Kidney (tissue), 14 donors: ENCODE data around the gene FIS1. TPM values are rescaled to one million over a fixed set of nuclear protein-coding genes. Genes with fewer than 3 reads are reported as not detected.
A peak's percentile ranks its signal among the peaks of the same experiment; 100 is the strongest.

ENCODE experiments used
- DNase-seq, 5 donors: peaks; one replicate each; pipeline ENCODE4 v3.0.0-alpha.2; 2013 to 2020
- FAIRE-seq: peaks from 2 replicates; lab custom pipeline; 2012; peaks lifted over from hg19 to GRCh38; lab: Jason Lieb, UNC
- H3K27ac ChIP-seq, 2 donors: one replicate each; pipeline ENCODE4 v1.7.0; 2013; ENCODE audit warnings: low read depth in 2 of 2, low read length in 2 of 2, inconsistent platforms in 1 of 2
- H3K27me3 ChIP-seq: one replicate; pipeline ENCODE4 v1.7.1; 2013; ENCODE audit warnings: low read length, inconsistent platforms; ENCODE audit not compliant: control insufficient read depth, insufficient read depth
- H3K36me3 ChIP-seq, 3 donors: one replicate each; pipeline versions ENCODE4 v1.7.0 to v1.7.1; 2013; ENCODE audit warnings: low read length in 3 of 3, control low read depth in 1 of 3, inconsistent platforms in 1 of 3; ENCODE audit not compliant: insufficient read depth in 3 of 3, control insufficient read depth in 2 of 3
- H3K4me1 ChIP-seq, 3 donors: one replicate each; pipeline versions ENCODE4 v1.7.0 to v1.7.1; 2013; ENCODE audit warnings: low read length in 3 of 3, inconsistent platforms in 1 of 3, low read depth in 1 of 3; ENCODE audit not compliant: control insufficient read depth in 2 of 3, insufficient read depth in 2 of 3
- H3K4me3 ChIP-seq, 3 donors: one replicate each; pipeline versions ENCODE4 v1.7.0 to v1.8.1; 2013; ENCODE audit warnings: low read length in 3 of 3, control low read depth in 1 of 3, inconsistent platforms in 1 of 3
- H3K9ac ChIP-seq, 3 donors: one replicate each; pipeline versions ENCODE4 v1.7.0 to v1.7.1; 2013; ENCODE audit warnings: low read length in 3 of 3, control low read depth in 1 of 3, inconsistent platforms in 1 of 3
- H3K9me3 ChIP-seq, 3 donors: one replicate each; pipeline versions ENCODE4 v1.7.0 to v1.7.1; 2013; ENCODE audit warnings: low read length in 3 of 3, control low read depth in 1 of 3, inconsistent platforms in 1 of 3; ENCODE audit not compliant: control insufficient read depth in 2 of 3, insufficient read depth in 1 of 3
- intact Hi-C: fragments of 100-400 bp; cut with DNase I; formaldehyde crosslinking; loops from one replicate; pipeline ENCODE4 v1.11.1; 2022
- polyA plus RNA-seq: library from polyadenylated mRNA; stranded (reverse); fragments of 350-450 nt; fragmentation: Illumina TruSeq; extraction: RNeasy Lipid Tissue Mini Kit (QIAGEN cat#74804); gene quantifications from one replicate; pipeline ENCODE4 v1.2.3, GENCODE V29; 2014; ENCODE audit warnings: low read depth, low replicate concordance; ENCODE audit not compliant: insufficient read depth
- total RNA-seq: library from RNA; stranded (reverse); fragmentation: NEBNext Ultra II Directional; extraction: Animal tissue kit (Norgen Biotek cat#: 25700); gene quantifications from one replicate; pipeline ENCODE4 v1.2.1, GENCODE V29; 2021
- TF ChIP-seq, protein P1 (sequence below): IDR thresholded peaks from 3 replicates; pipeline ENCODE4 v1.5.1; 2012; ENCODE audit warnings: mild to moderate bottlenecking, moderate library complexity, borderline replicate concordance; ENCODE audit not compliant: insufficient read depth; ENCODE audit errors: extremely low read depth
- donor health status: control.
- donor health status: control.
- donor health status: control.
- donor health status: control.
- donor health status: control.
- donor health status: DM: yes; HTN: yes; CAD: no.
- donor health status: Normal renal cell carcinoma (clear cell type).

FIS1 gene
- total and polyA plus RNA-seq, 2 donors from 2014 or later, result 180 to 472 TPM

DNA sequence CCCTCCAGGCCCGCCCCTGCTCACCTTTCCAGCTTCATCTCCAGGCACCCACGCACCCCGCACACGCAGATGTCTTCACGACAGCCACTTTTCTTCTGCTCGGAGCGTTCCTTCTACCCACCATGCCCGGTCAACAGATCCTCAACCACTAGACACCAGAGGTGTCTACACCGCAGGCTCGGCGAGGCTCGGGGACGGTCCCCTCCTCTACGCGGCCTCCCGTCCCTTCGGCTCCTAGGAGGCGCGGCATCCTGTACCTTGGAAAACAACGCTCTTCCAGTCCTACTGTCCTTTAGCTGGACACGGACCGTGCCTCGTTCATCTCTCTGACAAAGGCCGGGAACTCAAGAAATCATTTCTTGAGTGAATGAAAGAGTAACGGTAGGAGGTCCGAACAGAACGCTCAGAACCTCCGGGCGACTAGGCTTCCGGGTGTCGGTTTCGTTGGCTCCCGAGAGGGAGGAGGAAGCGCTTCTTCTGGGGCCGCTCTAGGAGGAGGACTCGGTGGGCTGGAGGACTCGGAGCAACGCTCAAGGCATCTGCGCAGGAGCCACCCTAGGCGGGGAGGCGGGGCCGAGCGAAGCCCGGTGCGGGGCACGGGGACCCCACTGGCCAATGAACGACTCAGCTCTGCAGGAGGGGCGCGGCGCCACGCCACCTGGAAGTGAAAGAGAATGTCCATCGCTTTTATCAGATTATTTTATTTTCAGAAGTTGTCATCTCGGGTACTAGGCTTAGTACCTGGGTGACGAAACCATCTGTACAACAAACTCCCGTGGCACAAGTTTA, 7.2 kb upstream of the FIS1 start:
- H3K9me3 ChIP-seq, result no peaks in the 10 kb centered on the region
- intact Hi-C loops, result no loop called here
- H3K4me3 ChIP-seq, result peak overlapping the region; percentile 94 to 99 (median 97)
- DNase-seq, result peak; percentile 96 to 99 (median 99)
- H3K9ac ChIP-seq, result peak overlapping the region; percentile 91 to 97 (median 91)
- peaks cover 2 to 5% (median 4%) of the 10 kb centered on the region in 3 donors for H3K4me1 ChIP-seq
- no peaks in the 10 kb centered on the region for H3K27me3 ChIP-seq
- peak overlapping the region; percentile 55 to 60 for H3K27ac ChIP-seq
- no peaks in the 10 kb centered on the region for H3K36me3 ChIP-seq
- peak; percentile 73 for FAIRE-seq
- TF ChIP-seq, protein P1, sequence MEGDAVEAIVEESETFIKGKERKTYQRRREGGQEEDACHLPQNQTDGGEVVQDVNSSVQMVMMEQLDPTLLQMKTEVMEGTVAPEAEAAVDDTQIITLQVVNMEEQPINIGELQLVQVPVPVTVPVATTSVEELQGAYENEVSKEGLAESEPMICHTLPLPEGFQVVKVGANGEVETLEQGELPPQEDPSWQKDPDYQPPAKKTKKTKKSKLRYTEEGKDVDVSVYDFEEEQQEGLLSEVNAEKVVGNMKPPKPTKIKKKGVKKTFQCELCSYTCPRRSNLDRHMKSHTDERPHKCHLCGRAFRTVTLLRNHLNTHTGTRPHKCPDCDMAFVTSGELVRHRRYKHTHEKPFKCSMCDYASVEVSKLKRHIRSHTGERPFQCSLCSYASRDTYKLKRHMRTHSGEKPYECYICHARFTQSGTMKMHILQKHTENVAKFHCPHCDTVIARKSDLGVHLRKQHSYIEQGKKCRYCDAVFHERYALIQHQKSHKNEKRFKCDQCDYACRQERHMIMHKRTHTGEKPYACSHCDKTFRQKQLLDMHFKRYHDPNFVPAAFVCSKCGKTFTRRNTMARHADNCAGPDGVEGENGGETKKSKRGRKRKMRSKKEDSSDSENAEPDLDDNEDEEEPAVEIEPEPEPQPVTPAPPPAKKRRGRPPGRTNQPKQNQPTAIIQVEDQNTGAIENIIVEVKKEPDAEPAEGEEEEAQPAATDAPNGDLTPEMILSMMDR, result no peak

DNA sequence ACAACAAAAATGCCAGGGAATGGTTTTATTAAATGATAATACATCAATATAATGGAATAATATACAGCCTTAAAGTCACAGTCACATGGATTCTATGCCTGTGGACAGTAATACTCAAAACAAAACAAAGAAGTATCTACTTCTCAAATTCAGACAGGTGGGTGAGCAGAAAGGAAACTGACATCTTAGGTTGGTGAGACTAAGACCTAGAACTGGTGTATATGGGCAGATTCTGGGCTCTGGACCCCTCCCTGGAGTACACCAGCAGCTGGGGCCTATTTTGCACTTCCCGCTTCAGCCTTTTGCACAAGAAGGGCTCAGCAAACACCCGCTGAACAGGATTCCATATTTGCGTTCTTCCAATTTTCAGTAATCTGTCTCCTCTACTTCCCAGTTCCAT, 5.4 kb upstream of the FIS1 start:
- H3K36me3 ChIP-seq, result no peaks in the 10 kb centered on the region
- no peak overlapping the region for H3K27ac ChIP-seq
- H3K27me3 ChIP-seq, result no peaks in the 10 kb centered on the region
- no peak overlapping the region for H3K9ac ChIP-seq
- H3K4me1 ChIP-seq, result peaks cover 2 to 9% (median 5%) of the 10 kb centered on the region in 3 donors
- FAIRE-seq (no peak), DNase-seq (no peak)
- H3K9me3 ChIP-seq, result no peaks in the 10 kb centered on the region
- TF ChIP-seq, protein P1, result no peak
- H3K4me3 ChIP-seq, result no peak overlapping the region
- intact Hi-C loops, result no loop called here

GRCh38 chr7:101248276-101248675, 3.4 kb upstream of the FIS1 start:
- no peak for DNase-seq
- no peak overlapping the region for H3K27ac ChIP-seq
- no peak overlapping the region for H3K9ac ChIP-seq
- no peaks in the 10 kb centered on the region for H3K36me3 ChIP-seq
- no peaks in the 10 kb centered on the region for H3K27me3 ChIP-seq
- no peaks in the 10 kb centered on the region for H3K9me3 ChIP-seq
- intact Hi-C loops, result no loop called here
- H3K4me3 ChIP-seq, result no peak overlapping the region
- no peak for FAIRE-seq
- peaks cover 2 to 17% (median 16%) of the 10 kb centered on the region in 3 donors for H3K4me1 ChIP-seq
- TF ChIP-seq, protein P1, result no peak
